Neural progenitor cell (in vitro differentiated cells): ENCODE measurements around the gene BRWD1.
"Not testable (repeated sequence)": the region's sequence is repeated elsewhere in the genome, so short reads cannot be mapped to it uniquely, and the experiment has no call there.

Experiments
- EZH2 ChIP-seq: fragments of 200-600 bp; sonication (generic); IDR thresholded peaks from 2 replicates; pipeline ENCODE4 v1.6.1; 2017; ENCODE audit warnings: antibody characterized with exemption, mild to moderate bottlenecking, moderate library complexity
- TF ChIP-seq, protein P1 (sequence below): fragments of 200-600 bp; sonication (generic); IDR thresholded peaks from 2 replicates; pipeline ENCODE4 v1.5.1; 2017; ENCODE audit warnings: antibody characterized with exemption, mild to moderate bottlenecking

GRCh38 chr21:39157241-39157640 lies 156.2 kb downstream of the BRWD1 start:
- TF ChIP-seq, protein P1, sequence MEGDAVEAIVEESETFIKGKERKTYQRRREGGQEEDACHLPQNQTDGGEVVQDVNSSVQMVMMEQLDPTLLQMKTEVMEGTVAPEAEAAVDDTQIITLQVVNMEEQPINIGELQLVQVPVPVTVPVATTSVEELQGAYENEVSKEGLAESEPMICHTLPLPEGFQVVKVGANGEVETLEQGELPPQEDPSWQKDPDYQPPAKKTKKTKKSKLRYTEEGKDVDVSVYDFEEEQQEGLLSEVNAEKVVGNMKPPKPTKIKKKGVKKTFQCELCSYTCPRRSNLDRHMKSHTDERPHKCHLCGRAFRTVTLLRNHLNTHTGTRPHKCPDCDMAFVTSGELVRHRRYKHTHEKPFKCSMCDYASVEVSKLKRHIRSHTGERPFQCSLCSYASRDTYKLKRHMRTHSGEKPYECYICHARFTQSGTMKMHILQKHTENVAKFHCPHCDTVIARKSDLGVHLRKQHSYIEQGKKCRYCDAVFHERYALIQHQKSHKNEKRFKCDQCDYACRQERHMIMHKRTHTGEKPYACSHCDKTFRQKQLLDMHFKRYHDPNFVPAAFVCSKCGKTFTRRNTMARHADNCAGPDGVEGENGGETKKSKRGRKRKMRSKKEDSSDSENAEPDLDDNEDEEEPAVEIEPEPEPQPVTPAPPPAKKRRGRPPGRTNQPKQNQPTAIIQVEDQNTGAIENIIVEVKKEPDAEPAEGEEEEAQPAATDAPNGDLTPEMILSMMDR: not testable (repeated sequence)
- TF ChIP-seq EZH2: not testable (repeated sequence)
